ENCODE measurements around the gene HRNR.

Gene HRNR

GRCh38 chr1:152188673-152189591 is 35.1 kb downstream of the HRNR start:
- CTCF ChIA-PET = interaction anchor here (0.6 to 7.3 kb wide), 7 partner anchors 17 to 270 kb away, joined by 3 to 64 read pairs (median 4); no protein-coding TSS in a partner anchor
- DNase-seq (ENCODE audit: extremely low spot score) = peak; percentile 62
- POLR2A ChIA-PET = interaction anchor here (0.9 to 1.5 kb wide), 9 partner anchors 10 to 270 kb away, joined by 3 to 10 read pairs (median 4); no protein-coding TSS in a partner anchor
- TF ChIP-seq HDGF (IDR thresholded peaks at IDR 0.05; ENCODE audit: borderline replicate concordance) (no peak), FOXM1 (IDR thresholded peaks at IDR 0.05; ENCODE audit: borderline replicate concordance) (no peak), SP1 (IDR thresholded peaks at IDR 0.05) (no peak), BHLHE40 (IDR thresholded peaks at IDR 0.05; ENCODE audit: borderline replicate concordance) (no peak), L3MBTL2 (conservative IDR thresholded peaks at IDR 0.05) (no peak), TARDBP (IDR thresholded peaks at IDR 0.05) (no peak), SUZ12 (IDR thresholded peaks at IDR 0.05) (no peak), ELF4 (IDR thresholded peaks at IDR 0.05) (no peak), LEF1 (IDR thresholded peaks at IDR 0.05; ENCODE audit: borderline replicate concordance) (no peak), NFRKB (IDR thresholded peaks at IDR 0.05) (no peak), CTBP1 (IDR thresholded peaks at IDR 0.05; ENCODE audit: borderline replicate concordance) (no peak), ZNF384 (IDR thresholded peaks at IDR 0.05) (no peak), FOXK2 (IDR thresholded peaks at IDR 0.05) (no peak), FOXA1 (IDR thresholded peaks at IDR 0.05) (no peak), ARNT (IDR thresholded peaks at IDR 0.05) (no peak)
- TF ChIP-seq, protein P1, sequence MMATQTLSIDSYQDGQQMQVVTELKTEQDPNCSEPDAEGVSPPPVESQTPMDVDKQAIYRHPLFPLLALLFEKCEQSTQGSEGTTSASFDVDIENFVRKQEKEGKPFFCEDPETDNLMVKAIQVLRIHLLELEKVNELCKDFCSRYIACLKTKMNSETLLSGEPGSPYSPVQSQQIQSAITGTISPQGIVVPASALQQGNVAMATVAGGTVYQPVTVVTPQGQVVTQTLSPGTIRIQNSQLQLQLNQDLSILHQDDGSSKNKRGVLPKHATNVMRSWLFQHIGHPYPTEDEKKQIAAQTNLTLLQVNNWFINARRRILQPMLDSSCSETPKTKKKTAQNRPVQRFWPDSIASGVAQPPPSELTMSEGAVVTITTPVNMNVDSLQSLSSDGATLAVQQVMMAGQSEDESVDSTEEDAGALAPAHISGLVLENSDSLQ (IDR thresholded peaks at IDR 0.05) = no peak

DNA sequence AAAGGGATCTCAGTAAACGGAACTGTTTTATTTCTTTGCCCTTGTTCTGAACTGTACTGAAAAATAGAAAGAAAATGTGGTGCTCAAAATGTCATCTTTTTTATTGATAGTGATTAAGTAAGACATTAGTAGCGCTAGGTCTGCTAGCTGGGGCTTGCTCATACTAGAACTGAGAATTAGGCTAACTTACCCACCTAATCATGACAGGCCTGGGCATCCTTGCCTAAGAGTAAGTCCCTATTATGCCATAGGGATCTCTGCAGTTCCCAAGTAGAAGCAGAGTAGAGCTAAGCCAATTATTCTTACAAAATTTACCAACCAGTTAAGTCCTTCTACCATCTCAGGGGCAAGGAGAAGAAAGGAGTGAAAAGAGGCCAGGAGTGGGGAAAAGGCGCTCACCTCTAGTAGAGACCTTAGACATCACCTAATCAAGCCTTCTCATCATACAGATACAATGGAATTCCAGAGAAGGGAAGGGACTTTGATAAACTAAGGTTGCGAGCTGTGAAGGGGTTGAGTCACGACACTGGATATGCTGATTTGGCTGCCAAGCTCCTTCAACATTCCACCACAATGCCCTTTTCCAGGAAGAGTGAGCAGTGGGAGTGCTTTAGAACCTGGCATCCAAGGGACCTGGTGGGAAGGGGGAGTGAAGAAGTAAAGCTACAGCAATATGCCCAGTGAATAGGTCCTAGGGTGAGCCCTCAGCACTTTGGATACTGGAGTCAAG is 37.3 kb downstream of the HRNR start:
- no peak for TF ChIP-seq HDGF (IDR thresholded peaks at IDR 0.05; ENCODE audit: borderline replicate concordance)
- TF ChIP-seq, protein P1 (IDR thresholded peaks at IDR 0.05) = no peak
- TF ChIP-seq ELF4 (IDR thresholded peaks at IDR 0.05) = no peak
- no peak for TF ChIP-seq LEF1 (IDR thresholded peaks at IDR 0.05; ENCODE audit: borderline replicate concordance)
- TF ChIP-seq CTBP1 (IDR thresholded peaks at IDR 0.05; ENCODE audit: borderline replicate concordance) = no peak
- no peak for TF ChIP-seq ZNF384 (IDR thresholded peaks at IDR 0.05)
- no peak for TF ChIP-seq FOXK2 (IDR thresholded peaks at IDR 0.05)
- TF ChIP-seq ARNT (IDR thresholded peaks at IDR 0.05) = no peak
- no peak for TF ChIP-seq SUZ12 (IDR thresholded peaks at IDR 0.05)
- no peak for TF ChIP-seq L3MBTL2 (conservative IDR thresholded peaks at IDR 0.05)
- no peak for TF ChIP-seq FOXM1 (IDR thresholded peaks at IDR 0.05; ENCODE audit: borderline replicate concordance)
- no peak for TF ChIP-seq TARDBP (IDR thresholded peaks at IDR 0.05)
- no peak for TF ChIP-seq SP1 (IDR thresholded peaks at IDR 0.05)
- no peak for TF ChIP-seq FOXA1 (IDR thresholded peaks at IDR 0.05)
- TF ChIP-seq BHLHE40 (IDR thresholded peaks at IDR 0.05; ENCODE audit: borderline replicate concordance) = no peak
- no peak for TF ChIP-seq NFRKB (IDR thresholded peaks at IDR 0.05)
- ChIA-PET POLR2A (interaction anchor here (0.9 kb wide), 1 partner anchor 77 kb away, joined by 3 read pairs; no protein-coding TSS in a partner anchor), CTCF (interaction anchor here (0.6 to 7.3 kb wide), 8 partner anchors 35 to 502 kb away, joined by 3 to 64 read pairs (median 3); no protein-coding TSS in a partner anchor)
- no peak for DNase-seq (ENCODE audit: extremely low spot score)

DNA sequence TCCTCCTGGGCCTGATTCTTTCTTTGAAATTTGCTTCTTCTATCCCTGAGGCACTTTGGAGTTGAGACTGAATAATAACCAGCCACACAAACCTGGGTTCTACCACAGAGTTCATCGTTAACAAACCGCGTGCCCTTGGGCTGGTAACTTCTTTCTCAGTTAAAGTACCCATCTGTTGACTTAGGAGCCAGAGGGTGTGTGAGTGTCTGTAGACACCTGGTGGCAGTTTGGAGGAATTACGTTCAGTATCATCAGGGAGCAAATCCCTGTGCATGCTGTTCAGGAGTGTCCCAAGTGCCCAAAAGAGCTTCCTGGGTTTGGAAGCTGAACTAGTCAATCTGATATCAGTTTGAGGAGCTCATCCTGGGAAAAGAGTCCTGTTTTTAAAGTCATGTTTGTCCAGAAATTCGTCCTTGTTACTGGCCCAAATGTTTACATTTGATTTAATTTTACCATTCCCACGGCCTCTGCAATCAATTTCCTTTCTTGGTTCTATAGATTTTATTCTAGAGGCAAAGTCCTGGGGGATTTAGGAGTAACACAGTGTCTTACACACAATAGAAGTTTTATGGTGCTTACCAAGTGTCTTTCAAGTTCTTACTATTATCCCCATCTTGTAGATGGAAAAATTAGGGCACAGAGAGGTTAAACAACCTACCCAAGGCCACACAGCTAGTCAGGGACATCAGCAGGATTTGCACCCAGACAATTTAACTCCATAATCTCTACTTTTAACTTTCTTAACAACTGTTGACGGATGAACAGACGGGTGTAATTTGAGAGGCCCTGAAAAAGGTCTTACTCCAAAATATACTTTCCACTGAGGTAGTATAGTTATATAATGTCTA is 38.2 kb downstream of the HRNR start:
- CTCF ChIA-PET = interaction anchor here (0.5 to 7.3 kb wide), 16 partner anchors 10 to 273 kb away, joined by 3 to 64 read pairs (median 3); no protein-coding TSS in a partner anchor
- TF ChIP-seq BHLHE40 (IDR thresholded peaks at IDR 0.05; ENCODE audit: borderline replicate concordance) (no peak), ELF4 (IDR thresholded peaks at IDR 0.05) (no peak), ZNF384 (IDR thresholded peaks at IDR 0.05) (no peak)
- DNase-seq (ENCODE audit: extremely low spot score) = peak; percentile 69

GRCh38 chr1:152182944-152183361 is 41.0 kb downstream of the HRNR start:
- CTCF ChIA-PET = interaction anchor here (1.2 to 7.3 kb wide), 4 partner anchors 8 to 276 kb away, joined by 4 to 64 read pairs (median 6); no protein-coding TSS in a partner anchor
- no peak for DNase-seq (ENCODE audit: extremely low spot score)
- POLR2A ChIA-PET = no interaction called here

More for the DNA sequence above, 38.2 kb downstream of the HRNR start:
- POLR2A ChIA-PET = interaction anchor here (1.5 kb wide), 1 partner anchor 75 kb away, joined by 3 read pairs; no protein-coding TSS in a partner anchor

More at GRCh38 chr1:152182944-152183361, 41.0 kb downstream of the HRNR start:
- TF ChIP-seq, protein P1 (IDR thresholded peaks at IDR 0.05) = no peak
- TF ChIP-seq SUZ12 (IDR thresholded peaks at IDR 0.05) (no peak), ELF4 (IDR thresholded peaks at IDR 0.05) (no peak), L3MBTL2 (conservative IDR thresholded peaks at IDR 0.05) (no peak), ZNF384 (IDR thresholded peaks at IDR 0.05) (no peak), ARNT (IDR thresholded peaks at IDR 0.05) (no peak), BHLHE40 (IDR thresholded peaks at IDR 0.05; ENCODE audit: borderline replicate concordance) (no peak), CTBP1 (IDR thresholded peaks at IDR 0.05; ENCODE audit: borderline replicate concordance) (no peak), FOXK2 (IDR thresholded peaks at IDR 0.05) (no peak), NFRKB (IDR thresholded peaks at IDR 0.05) (no peak), TARDBP (IDR thresholded peaks at IDR 0.05) (no peak), LEF1 (IDR thresholded peaks at IDR 0.05; ENCODE audit: borderline replicate concordance) (no peak), SP1 (IDR thresholded peaks at IDR 0.05) (no peak), FOXM1 (IDR thresholded peaks at IDR 0.05; ENCODE audit: borderline replicate concordance) (no peak)

Data from HEK293T (cell line).